AG04449 (cell line): Measurements from ENCODE around the gene ANTXR2.

ENCODE experiments used
- CTCF ChIA-PET: fragments of 350-600 bp; formaldehyde crosslinking; extraction: SDS; loops from one replicate; lab custom pipeline; 2021; ENCODE audit warnings: antibody characterized with exemption; lab: Yijun Ruan, JAX
- POLR2A ChIA-PET: fragments of 400-600, 350-600 bp; formaldehyde crosslinking; extraction: SDS; loops from one replicate; lab custom pipeline; 2020; ENCODE audit warnings: antibody characterized with exemption, inconsistent platforms; lab: Yijun Ruan, JAX
- DNase-seq: peaks from one replicate; pipeline ENCODE4 v3.0.0-alpha.2; 2010; ENCODE audit warnings: low read depth, low spot score
- H3K4me3 ChIP-seq: 2 replicates; pipeline ENCODE4 v1.5.1; 2011; ENCODE audit warnings: low read depth, mild to moderate bottlenecking, control low read depth, low read length
- TF ChIP-seq, protein P1 (sequence below): IDR thresholded peaks from one replicate; pipeline ENCODE4 v1.5.1; 2011; ENCODE audit warnings: mild to moderate bottlenecking, moderate library complexity, low read length, control low read depth, inconsistent platforms; ENCODE audit not compliant: insufficient read depth; ENCODE audit errors: missing control alignments

The ANTXR2 gene

DNA sequence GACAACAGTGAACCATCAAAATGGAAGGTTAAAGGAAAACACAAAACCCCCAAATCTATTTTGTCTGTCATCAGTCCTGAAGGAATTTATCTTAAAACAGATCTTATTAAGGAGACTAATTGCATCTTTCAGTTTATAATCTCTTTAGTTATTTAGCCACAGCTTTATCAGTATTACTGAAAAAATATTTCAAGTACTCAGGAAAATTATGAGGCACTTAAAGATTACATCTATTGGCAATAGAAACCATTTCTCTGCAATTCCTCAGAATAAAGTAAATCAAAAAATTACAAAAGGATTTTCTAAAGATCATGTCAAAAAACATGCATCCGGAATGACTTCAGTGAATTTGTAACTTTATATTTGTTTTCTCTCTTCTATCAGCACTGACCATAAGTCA lies 35.2 kb downstream of the ANTXR2 start:
- TF ChIP-seq, protein P1, sequence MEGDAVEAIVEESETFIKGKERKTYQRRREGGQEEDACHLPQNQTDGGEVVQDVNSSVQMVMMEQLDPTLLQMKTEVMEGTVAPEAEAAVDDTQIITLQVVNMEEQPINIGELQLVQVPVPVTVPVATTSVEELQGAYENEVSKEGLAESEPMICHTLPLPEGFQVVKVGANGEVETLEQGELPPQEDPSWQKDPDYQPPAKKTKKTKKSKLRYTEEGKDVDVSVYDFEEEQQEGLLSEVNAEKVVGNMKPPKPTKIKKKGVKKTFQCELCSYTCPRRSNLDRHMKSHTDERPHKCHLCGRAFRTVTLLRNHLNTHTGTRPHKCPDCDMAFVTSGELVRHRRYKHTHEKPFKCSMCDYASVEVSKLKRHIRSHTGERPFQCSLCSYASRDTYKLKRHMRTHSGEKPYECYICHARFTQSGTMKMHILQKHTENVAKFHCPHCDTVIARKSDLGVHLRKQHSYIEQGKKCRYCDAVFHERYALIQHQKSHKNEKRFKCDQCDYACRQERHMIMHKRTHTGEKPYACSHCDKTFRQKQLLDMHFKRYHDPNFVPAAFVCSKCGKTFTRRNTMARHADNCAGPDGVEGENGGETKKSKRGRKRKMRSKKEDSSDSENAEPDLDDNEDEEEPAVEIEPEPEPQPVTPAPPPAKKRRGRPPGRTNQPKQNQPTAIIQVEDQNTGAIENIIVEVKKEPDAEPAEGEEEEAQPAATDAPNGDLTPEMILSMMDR, result no peak
- CTCF ChIA-PET, result interaction anchor here (1.2 kb wide), 1 partner anchor 147 kb away, joined by 3 read pairs; no protein-coding TSS in a partner anchor
- POLR2A ChIA-PET, result no interaction called here
- no peak overlapping the region for H3K4me3 ChIP-seq
- no peak for DNase-seq

- DNase-seq, result peak; percentile 36
- H3K4me3 ChIP-seq, result peak overlapping the region; percentile 26
- TF ChIP-seq, protein P1, result no peak
- POLR2A ChIA-PET, result no interaction called here
- CTCF ChIA-PET, result interaction anchor here (0.7 to 2.0 kb wide), 3 partner anchors 148 to 153 kb away, joined by 3 to 7 read pairs (median 3); no protein-coding TSS in a partner anchor
These were observed 35.9 kb downstream of the ANTXR2 start for GRCh38 chr4:80036949-80037685.

- H3K4me3 ChIP-seq, result no peak overlapping the region
- POLR2A ChIA-PET, result no interaction called here
- TF ChIP-seq, protein P1, result no peak
- CTCF ChIA-PET, result interaction anchor here (1.1 to 2.0 kb wide), 2 partner anchors 20 to 149 kb away, joined by 3 to 7 read pairs; no protein-coding TSS in a partner anchor
- no peak for DNase-seq
These were observed 36.7 kb downstream of the ANTXR2 start for GRCh38 chr4:80036306-80036705.

DNA sequence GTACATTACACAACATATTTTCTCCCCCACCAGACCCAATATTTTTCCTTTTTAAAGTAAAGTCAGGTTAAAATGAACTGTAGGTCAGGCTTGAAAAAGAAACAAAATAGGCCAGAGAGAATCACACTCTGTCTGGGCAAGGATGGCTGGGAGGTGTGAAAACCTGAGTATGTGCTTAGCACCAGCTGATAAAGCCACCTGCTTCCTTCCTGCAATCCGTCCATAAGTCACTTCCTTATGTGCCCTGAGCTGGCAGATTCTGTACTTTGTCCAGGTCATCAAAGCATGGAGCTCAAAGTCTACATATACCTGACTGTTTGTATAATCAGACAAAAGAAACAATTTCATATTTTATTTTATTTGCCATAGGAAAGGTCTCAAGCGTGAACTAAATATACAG lies 37.7 kb downstream of the ANTXR2 start:
- no peak for DNase-seq
- TF ChIP-seq, protein P1, result no peak
- POLR2A ChIA-PET, result no interaction called here
- CTCF ChIA-PET, result interaction anchor here (0.6 to 2.0 kb wide), 6 partner anchors 11 to 150 kb away, joined by 3 to 7 read pairs (median 4); no protein-coding TSS in a partner anchor
- no peak overlapping the region for H3K4me3 ChIP-seq

GRCh38 chr4:80033581-80033980 lies 39.4 kb downstream of the ANTXR2 start:
- H3K4me3 ChIP-seq, result no peak overlapping the region
- DNase-seq, result no peak
- ChIA-PET CTCF (interaction anchor here (0.9 to 1.1 kb wide), 2 partner anchors 13 to 152 kb away, joined by 3 to 5 read pairs; no protein-coding TSS in a partner anchor), POLR2A (no interaction called here)
- TF ChIP-seq, protein P1, result no peak

- TF ChIP-seq, protein P1, result no peak
- CTCF ChIA-PET, result no interaction called here
- DNase-seq, result no peak
- POLR2A ChIA-PET, result no interaction called here
- H3K4me3 ChIP-seq, result no peak overlapping the region
These were observed 43.7 kb downstream of the ANTXR2 start for GRCh38 chr4:80029364-80029763.
